H1 (cell line): ENCODE results near the gene ZNF57. TPM values are rescaled to one million over a fixed set of nuclear protein-coding genes. Genes with fewer than 3 reads are reported as not detected.

Experiments used
- CTCF ChIP-seq, 3 experiments: IDR thresholded peaks; 1 replicate in 2 of 3; 2 replicates in 1 of 3; pipeline versions ENCODE4 v1.5.1 to v1.6.1; 2011; ENCODE audit warnings: low read length in 3 of 3, mild to moderate bottlenecking in 3 of 3, inconsistent platforms in 2 of 3, low read depth in 1 of 3, moderate library complexity in 1 of 3; ENCODE audit not compliant: insufficient read depth in 1 of 3; ENCODE audit errors: control extremely low read depth in 1 of 3
- MAX ChIP-seq: IDR thresholded peaks from 2 replicates; pipeline ENCODE4 v1.6.1; 2012; ENCODE audit warnings: inconsistent platforms
- TCF12 ChIP-seq: IDR thresholded peaks from 2 replicates; pipeline ENCODE4 v1.6.1; 2011; ENCODE audit warnings: low read depth, mild to moderate bottlenecking, low read length
- polyA plus RNA-seq, 7 experiments: library from polyadenylated mRNA; depleted of rRNA in 3 of 7; stranded (reverse) in 5 of 7; unstranded in 2 of 7; fragments of >200 nt in 5 of 7; fragments of 200-250 nt in 2 of 7; gene quantifications; 1 replicate in 5 of 7; 2 replicates in 1 of 7; 4 replicates in 1 of 7; pipeline versions ENCODE4 v1.2.1 to v1.2.3, GENCODE V29; 2011 to 2013; ENCODE audit warnings: missing spikeins in 2 of 7, mixed read lengths in 2 of 7
- total RNA-seq: library from RNA; stranded (reverse); fragmentation: NEBNext Ultra II Directional; extraction: Animal tissue kit (Norgen Biotek cat#: 25700); gene quantifications from 2 replicates; pipeline ENCODE4 v1.2.1, GENCODE V29; 2021

Gene ZNF57
- total and polyA plus RNA-seq, 2 of the 8 experiments (the other 6 are each of a cell fraction or from before 2014, with no cell fraction given), result 4.9 to 8.9 TPM

DNA sequence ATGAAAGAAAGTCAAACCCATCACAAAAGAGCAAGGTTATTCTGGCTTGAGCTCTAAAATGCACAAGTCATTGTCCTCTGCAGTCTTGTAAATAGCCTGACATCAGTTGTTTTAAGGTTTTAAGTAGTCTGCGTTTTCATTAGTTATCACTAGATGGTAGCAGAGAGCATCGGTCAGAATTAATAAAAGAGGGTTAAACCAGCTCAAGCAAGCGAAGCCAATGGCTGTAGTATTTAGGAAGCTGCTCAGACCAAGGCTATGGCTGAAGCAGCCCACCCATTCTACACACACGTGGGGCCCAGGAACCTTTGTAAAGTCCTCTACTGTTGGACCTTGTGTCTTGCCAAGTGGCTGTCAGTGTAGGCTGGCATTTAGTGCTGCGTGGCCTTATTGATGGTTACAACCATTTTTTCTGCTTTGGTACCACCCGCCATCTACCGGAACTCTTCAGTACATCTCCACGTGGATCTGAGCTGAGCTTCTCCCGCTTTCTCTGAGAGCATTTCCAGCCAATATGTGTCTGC is 13.3 kb upstream of the ZNF57 start (continued):
- TF ChIP-seq TCF12 (no peak), CTCF (IDR thresholded peaks at IDR 0.05; ENCODE audit: control extremely low read depth in 1 of 3, insufficient read depth in 1 of 3, low read depth in 1 of 3, low read length in 3 of 3) (peak in 2 of 3 experiments; percentile 40 to 63; a peak in 3 of 4 replicates), MAX (peak; percentile 57; the same call in 1 of the 2 replicates)
- TF ChIP-seq, all 59 proteins: peak for 7
